Ureter (tissue), 1 donor: ENCODE measurements around the gene RAD54L2. TPM values are rescaled to one million over a fixed set of nuclear protein-coding genes. Genes with fewer than 3 reads are reported as not detected.
"Not testable (repeated sequence)": the region's sequence is repeated elsewhere in the genome, so short reads cannot be mapped to it uniquely, and the experiment has no call there.

Experiments used
- DNase-seq: peaks from one replicate; pipeline ENCODE4 v3.0.0-alpha.2; 2020; ENCODE audit warnings: low spot score
- total RNA-seq: library from RNA; stranded (reverse); gene quantifications from one replicate; pipeline ENCODE4 v1.2.4, GENCODE V29; 2023
- donor health status: DM: yes; HTN: yes; CAD: no.

RAD54L2 gene
- total RNA-seq, 1 donor from 2014 or later: 29.9 TPM

- DNase-seq: no peak
These were observed 897 bp downstream of the RAD54L2 start for GRCh38 chr3:51539291-51539941.

- not testable (repeated sequence) for DNase-seq
These were observed 4.1 kb downstream of the RAD54L2 start for GRCh38 chr3:51542596-51542995.

- DNase-seq: no peak
These were observed 5.7 kb downstream of the RAD54L2 start for GRCh38 chr3:51544011-51544775.

GRCh38 chr3:51547274-51547673, 8.8 kb downstream of the RAD54L2 start:
- no peak for DNase-seq

GRCh38 chr3:51549311-51549710, 10.8 kb downstream of the RAD54L2 start:
- DNase-seq: no peak

- no peak for DNase-seq
These were observed 11.7 kb downstream of the RAD54L2 start for GRCh38 chr3:51550080-51550819.

- DNase-seq: no peak
These were observed 19.5 kb downstream of the RAD54L2 start for GRCh38 chr3:51557993-51558392.

- no peak for DNase-seq
These were observed 20.9 kb downstream of the RAD54L2 start for GRCh38 chr3:51559411-51559888.

GRCh38 chr3:51559961-51560360, 21.4 kb downstream of the RAD54L2 start:
- DNase-seq: no peak

- not testable (repeated sequence) for DNase-seq
These were observed 23.9 kb downstream of the RAD54L2 start for GRCh38 chr3:51562403-51562802.

GRCh38 chr3:51568036-51568435, 29.5 kb downstream of the RAD54L2 start:
- no peak for DNase-seq

- no peak for DNase-seq
These were observed 30.5 kb downstream of the RAD54L2 start for GRCh38 chr3:51568996-51569395.

GRCh38 chr3:51578238-51578637, 39.7 kb downstream of the RAD54L2 start:
- no peak for DNase-seq

GRCh38 chr3:51580418-51580817, 41.9 kb downstream of the RAD54L2 start:
- no peak for DNase-seq

GRCh38 chr3:51581524-51581923, 43.0 kb downstream of the RAD54L2 start:
- DNase-seq: no peak

GRCh38 chr3:51585197-51585596, 46.7 kb downstream of the RAD54L2 start:
- DNase-seq: no peak

- DNase-seq: no peak
These were observed 47.4 kb downstream of the RAD54L2 start for GRCh38 chr3:51585871-51586270.

Other genes starting within 250 kb of the RAD54L2 start
- 90.4 TPM for gene MANF, start 153.4 kb upstream of the RAD54L2 start, total RNA-seq
- 34.3 TPM for gene RBM15B, start 147.4 kb upstream of the RAD54L2 start, total RNA-seq
- 28.4 TPM for gene DCAF1, start 38.7 kb upstream of the RAD54L2 start, total RNA-seq
- gene TEX264, start 132.5 kb downstream of the RAD54L2 start, total RNA-seq: 52.7 TPM
- gene GRM2, start 168.3 kb downstream of the RAD54L2 start, total RNA-seq: 0.23 TPM
- not detected for gene IQCF6, start 240.5 kb downstream of the RAD54L2 start, total RNA-seq